SK-N-SH (cell line): ENCODE measurements around the gene PRKACB.

Experiments used
- CTCF ChIP-seq: fragments of 200-600 bp; sonication (generic); IDR thresholded peaks from 2 replicates; pipeline ENCODE4 v1.6.1; 2017; ENCODE audit warnings: antibody characterized with exemption, mild to moderate bottlenecking, moderate library complexity
- PBX3 ChIP-seq: IDR thresholded peaks from 2 replicates; pipeline ENCODE4; 2012
- RAD21 ChIP-seq: IDR thresholded peaks from 2 replicates; pipeline ENCODE4 v1.6.1; 2012; ENCODE audit warnings: mild to moderate bottlenecking, low read length
- RCOR1 ChIP-seq: fragments of 150-350 bp; IDR thresholded peaks from 2 replicates; pipeline ENCODE4 v1.6.1; 2017; ENCODE audit warnings: antibody characterized with exemption, low read length

- TF ChIP-seq CTCF (no peak), PBX3 (no peak), RCOR1 (no peak), RAD21 (no peak)
Measured at GRCh38 chr1:84171481-84171880, 27.4 kb downstream of the PRKACB start.
